HepG2 (cell line): Measurements from ENCODE around the gene TMEM86B. TPM values are rescaled to one million over a fixed set of nuclear protein-coding genes. Genes with fewer than 3 reads are reported as not detected.
A peak's percentile ranks its signal among the peaks of the same experiment; 100 is the strongest.

Source experiments
- ATAC-seq: fragments of 200-7000 bp; cut with Tn5 transposase; 3 replicates; pipeline ENCODE4 v1.9.1; 2020; ENCODE audit warnings: mild to moderate bottlenecking, moderate library complexity
- BruUV-seq: library from RNA; stranded (reverse); fragments of 400-500 nt; replicated peaks from 2 replicates; lab custom pipeline; 2021; lab: Mats Ljungman, UMichigan
- CTCF ChIA-PET: fragments of 300-600 bp; formaldehyde crosslinking; extraction: SDS; loops from one replicate; lab custom pipeline; 2021; ENCODE audit warnings: low total read pairs, inconsistent platforms, low intra/inter-chr PET ratio; lab: Yijun Ruan, JAX
- POLR2A ChIA-PET: fragments of 350-600 bp; sonication (Branson Sonifier 250); formaldehyde crosslinking; loops from one replicate; lab custom pipeline; 2020; ENCODE audit warnings: antibody characterized with exemption, inconsistent platforms; lab: Yijun Ruan, JAX
- DNase-seq: peaks from one replicate; pipeline ENCODE4 v3.0.0-alpha.2; 2015; ENCODE audit warnings: low spot score
- FAIRE-seq: peaks from 3 replicates; lab custom pipeline; 2011; peaks lifted over from hg19 to GRCh38; lab: Jason Lieb, UNC
- H2AFZ ChIP-seq: one replicate; pipeline ENCODE4 v1.6.1; 2011; ENCODE audit warnings: low read length, inconsistent platforms
- H3K27ac ChIP-seq: fragments of 300-600 bp; 3 replicates; pipeline ENCODE4 v1.8.0; 2011; ENCODE audit warnings: mixed run types, mild to moderate bottlenecking, mixed read lengths, low read length, inconsistent platforms; ENCODE audit not compliant: insufficient read depth; ENCODE audit errors: extremely low read length
- H3K27me3 ChIP-seq, 2 experiments: fragments of 200-600 bp in 1 of 2; 2 replicates in 1 of 2; 3 replicates in 1 of 2; pipeline versions ENCODE4 v1.6.0 to v1.8.0; 2011; ENCODE audit warnings: low read length in 2 of 2, mild to moderate bottlenecking in 2 of 2, moderate library complexity in 2 of 2, inconsistent platforms in 1 of 2; ENCODE audit not compliant: insufficient read depth in 2 of 2, control insufficient read depth in 1 of 2
- H3K36me3 ChIP-seq, 2 experiments: fragments of 200-600 bp in 1 of 2; replicated peaks in 1 of 2; 2 replicates in 1 of 2; 3 replicates in 1 of 2; pipeline versions ENCODE4 v1.5.1 to v1.8.0; 2011; ENCODE audit warnings: low read length in 2 of 2, inconsistent platforms in 1 of 2; ENCODE audit not compliant: insufficient read depth in 2 of 2, control insufficient read depth in 1 of 2
- H3K4me1 ChIP-seq: 2 replicates; pipeline ENCODE4 v1.5.1; 2012; ENCODE audit warnings: low read length, inconsistent platforms; ENCODE audit not compliant: insufficient read depth
- H3K4me2 ChIP-seq: 2 replicates; pipeline ENCODE4 v1.6.0; 2011; ENCODE audit warnings: low read depth, low read length, inconsistent platforms
- H3K4me3 ChIP-seq, 3 experiments: fragments of 200-600 bp in 1 of 3; sonication (generic), shearing (Covaris generic) in 1 of 3; replicated peaks in 1 of 3; 2 replicates each; pipeline ENCODE4 v1.5.1; 2011 to 2016; ENCODE audit warnings: low read length in 3 of 3, inconsistent platforms in 2 of 3, low read depth in 2 of 3, mild to moderate bottlenecking in 2 of 3, control low read depth in 1 of 3, mixed read lengths in 1 of 3; ENCODE audit not compliant: insufficient read depth in 1 of 3
- H3K79me2 ChIP-seq: one replicate; pipeline ENCODE4 v1.6.1; 2011; ENCODE audit warnings: low read length, inconsistent platforms; ENCODE audit not compliant: insufficient read depth
- H3K9ac ChIP-seq: 2 replicates; pipeline ENCODE4 v1.6.0; 2011; ENCODE audit warnings: mild to moderate bottlenecking, low read depth, low read length, inconsistent platforms; ENCODE audit not compliant: insufficient read depth
- H3K9me3 ChIP-seq: 2 replicates; pipeline ENCODE4 v1.5.1; 2012; ENCODE audit warnings: mild to moderate bottlenecking, low read length
- H4K20me1 ChIP-seq: 2 replicates; pipeline ENCODE4 v1.6.0; 2011; ENCODE audit warnings: inconsistent platforms, mild to moderate bottlenecking, low read length, moderate library complexity; ENCODE audit not compliant: insufficient read depth
- AKAP8 ChIP-seq: sonication (generic); formaldehyde crosslinking; IDR thresholded peaks from 2 replicates; pipeline ENCODE4 v1.5.1; 2020; ENCODE audit warnings: mild to moderate bottlenecking, missing genetic modification reagents
- ATF7 ChIP-seq, 2 experiments: fragments of 450-650 bp in 1 of 2; sonication (generic) in 1 of 2; formaldehyde crosslinking in 1 of 2; IDR thresholded peaks; 2 replicates each; pipeline versions ENCODE4 v1.4.0 to v1.6.1; 2016 to 2020; ENCODE audit warnings: antibody characterized with exemption in 1 of 2, mild to moderate bottlenecking in 1 of 2, missing genetic modification reagents in 1 of 2
- CREB1 ChIP-seq, 2 experiments: fragments of 450-650 bp in 1 of 2; IDR thresholded peaks; 2 replicates each; pipeline ENCODE4 v1.6.1; 2016 to 2017; ENCODE audit warnings: control low read depth in 1 of 2, mild to moderate bottlenecking in 1 of 2, missing compliant biosample characterization in 1 of 2, missing genetic modification characterization in 1 of 2
- KLF15 ChIP-seq: sonication (generic); formaldehyde crosslinking; IDR thresholded peaks from 2 replicates; pipeline ENCODE4 v1.8.1; 2023; ENCODE audit warnings: borderline replicate concordance, mild to moderate bottlenecking, inconsistent platforms, missing genetic modification reagents, mixed read lengths
- MED1 ChIP-seq: sonication (generic); formaldehyde crosslinking; IDR thresholded peaks from 2 replicates; pipeline ENCODE4 v1.4.0; 2020; ENCODE audit warnings: missing genetic modification reagents
- SP5 ChIP-seq: IDR thresholded peaks from 2 replicates; pipeline ENCODE4 v1.6.1; 2016; ENCODE audit warnings: low read depth, borderline replicate concordance
- SUZ12 ChIP-seq: fragments of 150-350 bp; IDR thresholded peaks from 2 replicates; pipeline ENCODE4 v1.6.1; 2014; ENCODE audit warnings: low read depth, low read length
- ZNF160 ChIP-seq: sonication (generic); formaldehyde crosslinking; IDR thresholded peaks from 2 replicates; pipeline ENCODE4 v1.8.0; 2022; ENCODE audit warnings: mild to moderate bottlenecking, inconsistent platforms, missing genetic modification reagents
- ZNF296 ChIP-seq: sonication (generic); formaldehyde crosslinking; conservative IDR thresholded peaks from 2 replicates; pipeline ENCODE4 v1.5.0; 2020; ENCODE audit warnings: mild to moderate bottlenecking, missing genetic modification reagents
- ZNF34 ChIP-seq: sonication (generic); formaldehyde crosslinking; IDR thresholded peaks from 2 replicates; pipeline ENCODE4 v1.4.0; 2020; ENCODE audit warnings: mild to moderate bottlenecking, missing genetic modification reagents, borderline replicate concordance
- ZNF367 ChIP-seq: sonication (generic); formaldehyde crosslinking; IDR thresholded peaks from 2 replicates; pipeline ENCODE4 v1.4.0; 2020; ENCODE audit warnings: missing genetic modification reagents, borderline replicate concordance
- ZNF546 ChIP-seq: sonication (generic); formaldehyde crosslinking; conservative IDR thresholded peaks from 2 replicates; pipeline ENCODE4 v1.8.1; 2023; ENCODE audit warnings: mild to moderate bottlenecking, missing genetic modification reagents
- WGBS: methylation state at CpG from one replicate; pipeline ENCODE4 v1.1.6; 2017; ENCODE audit warnings: low lambda C conversion rate; 5-methylcytosine and 5-hydroxymethylcytosine counted together
- in situ Hi-C: cut with HindIII; loops from 2 replicates; pipeline ENCODE4 v1.10.0; 2017; ENCODE audit warnings: low pct_unique_long_range_greater_than_20kb; ENCODE audit not compliant: extremely low pct_ligation_motif_present
- intact Hi-C: fragments of 100-400 bp; cut with micrococcal nuclease; formaldehyde crosslinking; loops from one replicate; pipeline ENCODE4 v1.10.0; 2022; ENCODE audit not compliant: unreplicated experiment
- polyA plus RNA-seq, 8 experiments: library from polyadenylated mRNA; depleted of rRNA in 3 of 8; stranded (reverse) in 7 of 8; unstranded in 1 of 8; fragments of >200 nt; fragmentation: Illumina TruSeq in 4 of 8; extraction: Trizol in 4 of 8; gene quantifications; 2 replicates each; pipeline versions ENCODE4 v1.2.1 to v1.2.3, GENCODE V29; 2011 to 2016; ENCODE audit warnings: low read depth in 4 of 8, missing spikeins in 1 of 8, mixed read lengths in 1 of 8; ENCODE audit not compliant: insufficient read depth in 1 of 8
- total RNA-seq, 5 experiments: library from RNA; depleted of rRNA; stranded (reverse); fragments of >200 nt; fragmentation: Illumina TruSeq; extraction: Trizol; gene quantifications; 2 replicates each; pipeline ENCODE4 v1.2.3, GENCODE V29; 2016; ENCODE audit warnings: low read depth in 1 of 5
- TF ChIP-seq, protein P1 (sequence below): IDR thresholded peaks from 2 replicates; pipeline ENCODE4 v1.6.1; 2012; ENCODE audit warnings: inconsistent platforms

The TMEM86B gene
- total and polyA plus RNA-seq, 2 of the 13 experiments (the other 11 are each of a cell fraction or from before 2014, with no cell fraction given), result 7.7 to 9.6 TPM

DNA sequence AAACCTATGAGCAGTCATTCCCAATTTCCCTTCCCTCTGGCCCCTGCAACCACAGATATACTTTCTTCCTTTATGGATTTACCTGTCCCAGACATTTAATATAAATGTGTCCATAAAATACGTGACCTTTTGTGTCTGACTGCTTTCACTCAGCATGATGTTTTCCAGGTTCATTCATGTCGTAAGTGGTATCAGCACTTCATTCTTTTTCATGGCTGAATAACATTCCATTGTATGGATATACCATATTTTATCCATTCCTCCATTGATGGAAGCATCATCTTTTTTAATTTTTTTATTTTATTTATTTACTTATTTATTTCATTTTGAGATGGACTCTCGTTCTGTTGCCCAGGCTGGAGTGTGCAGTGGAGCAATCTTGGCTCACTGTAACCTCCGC is 38.3 kb upstream of the TMEM86B start (continued):
- TF ChIP-seq, protein P1, sequence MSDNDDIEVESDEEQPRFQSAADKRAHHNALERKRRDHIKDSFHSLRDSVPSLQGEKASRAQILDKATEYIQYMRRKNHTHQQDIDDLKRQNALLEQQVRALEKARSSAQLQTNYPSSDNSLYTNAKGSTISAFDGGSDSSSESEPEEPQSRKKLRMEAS, result no peak
- TF ChIP-seq, all 625 proteins: peak for 0

DNA sequence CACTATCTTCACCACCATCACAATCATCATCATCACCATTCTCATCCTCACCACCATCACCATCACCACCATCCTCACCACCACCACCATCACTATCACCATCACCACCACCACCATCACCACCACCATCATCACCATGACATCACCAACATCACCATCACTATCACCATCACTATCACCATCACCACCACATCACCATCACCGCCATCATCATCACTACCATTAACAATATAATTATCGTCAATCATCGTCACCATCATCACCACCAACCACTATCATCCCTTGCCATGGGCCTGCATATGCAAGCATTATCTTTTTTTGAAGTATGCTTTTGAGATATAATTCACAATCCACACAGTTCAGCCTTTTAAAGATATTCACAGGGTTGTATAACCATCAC is 37.8 kb upstream of the TMEM86B start:
- H3K9ac ChIP-seq, result no peak overlapping the region
- ChIA-PET POLR2A (no interaction called here), CTCF (no interaction called here)
- no peak overlapping the region for H2AFZ ChIP-seq
- H3K4me2 ChIP-seq, result no peak overlapping the region
- TF ChIP-seq SP5 (CRISPR knock-in tag), result no peak
- peak; percentile 87 for TF ChIP-seq CREB1 (IDR thresholded peaks at IDR 0.05)
- TF ChIP-seq CREB1 (CRISPR knock-in tag; IDR thresholded peaks at IDR 0.05), result no peak
- TF ChIP-seq ZNF367, result no peak
- TF ChIP-seq ATF7 (IDR thresholded peaks at IDR 0.05), result peak; percentile 80
- no peak for TF ChIP-seq ATF7 (CRISPR knock-in tag; IDR thresholded peaks at IDR 0.05)
- H3K79me2 ChIP-seq, result no peaks in the 10 kb centered on the region
- no TSS peak for BruUV-seq
- intact Hi-C loops, result no loop called here
- FAIRE-seq (no peak), ATAC-seq (no peak), DNase-seq (no peak)
- WGBS, result 94% methylated on average over 3 of the region's 3 CpGs
- no peaks in the 10 kb centered on the region for H4K20me1 ChIP-seq
- H3K4me1 ChIP-seq, result 0 out of 2 replicates have a peak, but pooled peaks cover 5% of the 10 kb centered on the region
- in situ Hi-C loops, result no loop called here
- H3K27me3 ChIP-seq, result no peaks in the 10 kb centered on the region; a peak in 1 of 5 replicates
- H3K36me3 ChIP-seq, result no peaks in the 10 kb centered on the region; a peak in 1 of 5 replicates
- no peak overlapping the region for H3K4me3 ChIP-seq
- H3K9me3 ChIP-seq, result no peaks in the 10 kb centered on the region
- H3K27ac ChIP-seq, result no peak overlapping the region

DNA sequence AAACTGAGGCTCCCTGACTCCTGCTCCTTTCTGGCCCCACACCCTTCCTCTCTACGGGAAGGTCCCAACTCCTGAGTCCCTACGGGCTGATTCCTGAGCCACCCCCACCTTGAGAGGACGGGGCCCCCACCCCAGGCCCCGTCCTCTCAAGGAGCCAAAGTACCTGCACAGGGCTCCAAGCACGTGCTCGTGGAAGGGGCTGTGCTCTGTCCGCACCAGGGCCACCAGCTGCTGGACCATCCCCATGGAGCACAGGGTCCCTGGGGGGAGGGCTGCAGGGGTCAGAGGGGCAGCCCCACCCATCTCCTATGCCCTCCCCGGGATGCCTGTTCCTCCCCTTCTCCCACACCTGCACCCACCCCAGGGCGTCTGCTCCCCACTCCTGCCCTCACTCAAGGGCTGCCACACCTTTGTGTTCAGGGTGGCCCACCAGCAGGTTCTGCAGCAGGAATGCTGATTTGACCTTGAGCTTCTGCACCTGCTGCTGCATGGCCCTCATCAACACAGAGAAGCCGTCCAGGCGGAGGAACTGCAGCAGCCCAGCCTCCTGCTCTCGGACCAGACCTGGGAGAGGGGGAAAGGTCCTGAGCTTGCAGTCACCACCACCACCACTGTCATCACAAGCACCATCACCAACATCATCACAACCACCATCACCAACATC is 37.3 kb upstream of the TMEM86B start:
- 0 out of 2 replicates have a peak, but pooled peaks cover 5% of the 10 kb centered on the region for H3K4me1 ChIP-seq
- H4K20me1 ChIP-seq, result no peaks in the 10 kb centered on the region
- FAIRE-seq (no peak), DNase-seq (no peak), ATAC-seq (no peak)
- H3K4me3 ChIP-seq, result no peak overlapping the region
- ChIA-PET POLR2A (no interaction called here), CTCF (no interaction called here)
- in situ Hi-C loops, result no loop called here
- H3K4me2 ChIP-seq, result no peak overlapping the region
- H3K36me3 ChIP-seq, result no peaks in the 10 kb centered on the region; a peak in 1 of 5 replicates
- 95% methylated on average over 6 of the region's 12 CpGs for WGBS
- H2AFZ ChIP-seq, result no peak overlapping the region
- no peak overlapping the region for H3K27ac ChIP-seq
- BruUV-seq, result no TSS peak
- intact Hi-C loops, result no loop called here
- no peaks in the 10 kb centered on the region; a peak in 1 of 5 replicates for H3K27me3 ChIP-seq
- no peak overlapping the region for H3K9ac ChIP-seq
- H3K79me2 ChIP-seq, result no peaks in the 10 kb centered on the region
- H3K9me3 ChIP-seq, result no peaks in the 10 kb centered on the region
- TF ChIP-seq ZNF296 (CRISPR knock-in tag), result no peak
- TF ChIP-seq MED1 (CRISPR knock-in tag), result no peak
- TF ChIP-seq ZNF546, result no peak
- no peak for TF ChIP-seq KLF15 (CRISPR knock-in tag)
- TF ChIP-seq ZNF34 (CRISPR knock-in tag), result no peak
- TF ChIP-seq ZNF160 (CRISPR knock-in tag), result no peak
- no peak for TF ChIP-seq SUZ12
- no peak for TF ChIP-seq AKAP8 (CRISPR knock-in tag)
